Gastroesophageal sphincter (tissue), 3 donors: ENCODE results near the gene HTRA3.

Source experiments
- POLR2A ChIP-seq, 2 donors: fragments of 450-650 bp; IDR thresholded peaks; one replicate each; pipeline ENCODE4 v1.6.1; 2017; ENCODE audit warnings: antibody characterized with exemption in 2 of 2, mild to moderate bottlenecking in 2 of 2, moderate library complexity in 1 of 2
- POLR2AphosphoS5 ChIP-seq: sonication (generic); formaldehyde crosslinking; IDR thresholded peaks from one replicate; pipeline ENCODE4 v1.6.1; 2017; ENCODE audit warnings: antibody characterized with exemption
- TF ChIP-seq, protein P1 (sequence below), 4 experiments: fragments of 200-600 bp in 2 of 4; fragments of 450-650 bp in 2 of 4; sonication (generic) in 1 of 4; IDR thresholded peaks; one replicate each; pipeline ENCODE4 v1.5.1; 2017 to 2019; ENCODE audit warnings: antibody characterized with exemption in 4 of 4, mild to moderate bottlenecking in 2 of 4, moderate library complexity in 2 of 4

GRCh38 chr4:8290701-8290970 lies 21.1 kb downstream of the HTRA3 start:
- TF ChIP-seq, protein P1, sequence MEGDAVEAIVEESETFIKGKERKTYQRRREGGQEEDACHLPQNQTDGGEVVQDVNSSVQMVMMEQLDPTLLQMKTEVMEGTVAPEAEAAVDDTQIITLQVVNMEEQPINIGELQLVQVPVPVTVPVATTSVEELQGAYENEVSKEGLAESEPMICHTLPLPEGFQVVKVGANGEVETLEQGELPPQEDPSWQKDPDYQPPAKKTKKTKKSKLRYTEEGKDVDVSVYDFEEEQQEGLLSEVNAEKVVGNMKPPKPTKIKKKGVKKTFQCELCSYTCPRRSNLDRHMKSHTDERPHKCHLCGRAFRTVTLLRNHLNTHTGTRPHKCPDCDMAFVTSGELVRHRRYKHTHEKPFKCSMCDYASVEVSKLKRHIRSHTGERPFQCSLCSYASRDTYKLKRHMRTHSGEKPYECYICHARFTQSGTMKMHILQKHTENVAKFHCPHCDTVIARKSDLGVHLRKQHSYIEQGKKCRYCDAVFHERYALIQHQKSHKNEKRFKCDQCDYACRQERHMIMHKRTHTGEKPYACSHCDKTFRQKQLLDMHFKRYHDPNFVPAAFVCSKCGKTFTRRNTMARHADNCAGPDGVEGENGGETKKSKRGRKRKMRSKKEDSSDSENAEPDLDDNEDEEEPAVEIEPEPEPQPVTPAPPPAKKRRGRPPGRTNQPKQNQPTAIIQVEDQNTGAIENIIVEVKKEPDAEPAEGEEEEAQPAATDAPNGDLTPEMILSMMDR (IDR thresholded peaks at IDR 0.05), result no peak
- TF ChIP-seq POLR2A (IDR thresholded peaks at IDR 0.05) (no peak), POLR2AphosphoS5 (no peak)
